ENCODE measurements around the gene MTERF2.

- TF ChIP-seq POLR2A (IDR thresholded peaks at IDR 0.05; ENCODE audit: borderline replicate concordance, extremely low read depth, insufficient read depth, insufficient read length) (no peak), CTCF (IDR thresholded peaks at IDR 0.05 in 2 of 3, conservative IDR thresholded peaks at IDR 0.05 in 1 of 3; ENCODE audit: borderline replicate concordance in 1 of 3, insufficient read depth in 1 of 3, low read depth in 2 of 3, low read length in 2 of 3) (no peak), ELF1 (IDR thresholded peaks at IDR 0.05; ENCODE audit: borderline replicate concordance, low read depth) (no peak), RAD21 (IDR thresholded peaks at IDR 0.05; ENCODE audit: low read depth) (no peak), EZH2 (IDR thresholded peaks at IDR 0.05) (no peak), POLR2AphosphoS5 (IDR thresholded peaks at IDR 0.05; ENCODE audit: low read depth, low read length) (no peak), MAX (IDR thresholded peaks at IDR 0.05) (no peak), TCF7L2 (IDR thresholded peaks at IDR 0.05; ENCODE audit: borderline replicate concordance, extremely low read depth, insufficient read depth, insufficient read length) (no peak)
Observed at GRCh38 chr12:107031061-107031460, 44.1 kb upstream of the MTERF2 start.
